Breast epithelium (tissue), 3 donors: ENCODE results near the gene RDH8.

Source experiments
- POLR2AphosphoS5 ChIP-seq, 3 donors: sonication (generic); formaldehyde crosslinking; IDR thresholded peaks; one replicate each; pipeline ENCODE4 v1.6.1; 2017; ENCODE audit warnings: antibody characterized with exemption in 3 of 3
- TF ChIP-seq, protein P1 (sequence below), 3 donors: fragments of 450-650 bp; IDR thresholded peaks; one replicate each; pipeline ENCODE4 v1.5.1; 2016 to 2017; ENCODE audit warnings: antibody characterized with exemption in 3 of 3, mild to moderate bottlenecking in 3 of 3, moderate library complexity in 3 of 3

DNA sequence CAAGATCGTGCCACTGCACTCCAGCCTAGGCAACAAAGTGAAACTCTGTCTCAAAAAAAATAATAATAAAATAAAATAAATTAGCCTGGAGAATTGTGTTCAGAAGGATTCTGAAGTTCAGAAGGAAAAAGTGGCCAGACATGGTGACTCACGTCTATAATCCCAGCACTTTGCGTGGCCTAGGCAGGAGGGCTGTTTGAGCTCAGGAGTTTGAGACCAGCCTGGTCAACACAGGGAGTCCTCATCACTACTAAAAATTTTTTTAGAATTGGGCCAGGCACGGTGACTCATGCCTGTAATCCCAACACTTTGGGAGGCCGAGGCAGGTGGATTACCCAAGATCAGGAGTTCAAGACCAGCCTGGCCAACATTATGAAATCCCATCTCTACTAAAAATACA lies 6.0 kb downstream of the RDH8 start:
- TF ChIP-seq, protein P1, sequence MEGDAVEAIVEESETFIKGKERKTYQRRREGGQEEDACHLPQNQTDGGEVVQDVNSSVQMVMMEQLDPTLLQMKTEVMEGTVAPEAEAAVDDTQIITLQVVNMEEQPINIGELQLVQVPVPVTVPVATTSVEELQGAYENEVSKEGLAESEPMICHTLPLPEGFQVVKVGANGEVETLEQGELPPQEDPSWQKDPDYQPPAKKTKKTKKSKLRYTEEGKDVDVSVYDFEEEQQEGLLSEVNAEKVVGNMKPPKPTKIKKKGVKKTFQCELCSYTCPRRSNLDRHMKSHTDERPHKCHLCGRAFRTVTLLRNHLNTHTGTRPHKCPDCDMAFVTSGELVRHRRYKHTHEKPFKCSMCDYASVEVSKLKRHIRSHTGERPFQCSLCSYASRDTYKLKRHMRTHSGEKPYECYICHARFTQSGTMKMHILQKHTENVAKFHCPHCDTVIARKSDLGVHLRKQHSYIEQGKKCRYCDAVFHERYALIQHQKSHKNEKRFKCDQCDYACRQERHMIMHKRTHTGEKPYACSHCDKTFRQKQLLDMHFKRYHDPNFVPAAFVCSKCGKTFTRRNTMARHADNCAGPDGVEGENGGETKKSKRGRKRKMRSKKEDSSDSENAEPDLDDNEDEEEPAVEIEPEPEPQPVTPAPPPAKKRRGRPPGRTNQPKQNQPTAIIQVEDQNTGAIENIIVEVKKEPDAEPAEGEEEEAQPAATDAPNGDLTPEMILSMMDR (IDR thresholded peaks at IDR 0.05), result no peak
- TF ChIP-seq POLR2AphosphoS5 (IDR thresholded peaks at IDR 0.05), result no peak
